ENCODE data around the gene TMEM229A.

GRCh38 chr7:124031406-124031805, 1.5 kb downstream of the TMEM229A start:
- TF ChIP-seq CTCF (IDR thresholded peaks at IDR 0.05) (no peak), EP300 (IDR thresholded peaks at IDR 0.05) (no peak), POLR2A (IDR thresholded peaks at IDR 0.05) (no peak)
